ENCODE results near the gene USP31. TPM values are rescaled to one million over a fixed set of nuclear protein-coding genes. Genes with fewer than 3 reads are reported as not detected.

The USP31 gene
- polyA plus RNA-seq, 2 of the 4 experiments (the other 2 are of a cell fraction), result 8.3 to 18.0 TPM

DNA sequence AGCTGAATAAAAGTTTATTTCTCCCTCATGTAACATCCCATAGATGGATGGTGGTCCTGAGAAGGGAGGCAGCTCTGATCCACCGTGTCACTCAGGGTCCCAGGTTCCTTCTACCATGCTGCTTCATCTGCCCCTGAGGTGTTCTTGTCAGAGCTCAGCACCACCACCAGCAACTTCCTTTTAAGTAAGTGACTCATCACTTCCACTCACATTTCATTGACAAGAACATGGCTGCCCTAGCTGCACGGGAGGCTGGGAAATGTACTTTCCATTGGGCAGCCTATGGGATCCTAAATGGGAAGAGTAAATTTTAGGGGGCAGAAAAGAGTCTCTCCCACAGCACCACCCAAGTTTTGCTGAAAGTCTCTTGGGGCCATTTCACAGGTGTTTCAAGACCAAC, 134.7 kb downstream of the USP31 start:
- H3K9me3 ChIP-seq, result no peaks in the 10 kb centered on the region; the same call in 2 of the 3 replicates
- H3K4me2 ChIP-seq, result no peak overlapping the region
- TF ChIP-seq RNF2 (IDR thresholded peaks at IDR 0.05; ENCODE audit: borderline replicate concordance, low read depth) (no peak), FOSL2 (IDR thresholded peaks at IDR 0.05) (no peak), FOSL2 (CRISPR knock-in tag; IDR thresholded peaks at IDR 0.05) (peak; percentile 26; the same call in 1 of the 2 replicates)
- H3K4me3 ChIP-seq, result no peak overlapping the region
- DNase-seq (ENCODE audit: low read depth in 1 of 2, low spot score in 1 of 2), result peak in 1 of 2 experiments; percentile 10
- no peak for FAIRE-seq
- no peak overlapping the region for H3K27ac ChIP-seq
- 4% methylated on average over 2 of the region's 2 CpGs for WGBS (ENCODE audit: missing lambda C conversion rate)
- peak in 1 of 2 experiments; percentile 32; a peak in 1 of 6 replicates for ATAC-seq
- no peaks in the 10 kb centered on the region for H3K4me1 ChIP-seq
- ChIA-PET CTCF (interaction anchor here (0.9 to 1.5 kb wide), 3 partner anchors 13 to 120 kb away, joined by 3 read pairs; no protein-coding TSS in a partner anchor), POLR2A (no interaction called here)

Other genes starting within 250 kb of the USP31 start
- 0.05 and 0.20 TPM in 2 replicates for gene SCNN1G, start 33.3 kb upstream of the USP31 start, polyA plus RNA-seq (2011; rRNA removed)
- 0.03 TPM in 2 of 3 replicates, not detected in the other for gene SCNN1G, start 33.3 kb upstream of the USP31 start, polyA plus RNA-seq (2017; fragmentation: RNase III; extraction: RNeasy Plus Mini Kit Qiagen cat#74134 plus additional on column Dnase treatment)
- 0.25 and 0.67 TPM in 2 replicates for gene SCNN1B, start 152.8 kb upstream of the USP31 start, polyA plus RNA-seq (2011; rRNA removed)
- not detected in 3 replicates for gene SCNN1B, start 152.8 kb upstream of the USP31 start, polyA plus RNA-seq (2017; fragmentation: RNase III; extraction: RNeasy Plus Mini Kit Qiagen cat#74134 plus additional on column Dnase treatment)

Data from A549 (cell line).